SU-DHL-6 (cell line): Measurements from ENCODE around the gene RASAL1.

Source experiments
- H2AFZ ChIP-seq: fragments of 200-600 bp; sonication (generic); 2 replicates; pipeline ENCODE4 v1.6.1; 2014; ENCODE audit warnings: low read depth, mild to moderate bottlenecking, moderate library complexity, mixed read lengths, antibody characterized with exemption, low read length; ENCODE audit not compliant: severe bottlenecking
- H3F3A ChIP-seq: fragments of 200-600 bp; shearing (Covaris generic); 2 replicates; pipeline ENCODE4 v1.6.0; 2016; ENCODE audit warnings: antibody characterized with exemption, mild to moderate bottlenecking; ENCODE audit not compliant: insufficient read depth
- H3K27ac ChIP-seq: fragments of 200-600 bp; sonication (generic); 2 replicates; pipeline ENCODE4 v1.5.1; 2016; ENCODE audit warnings: low read depth, mild to moderate bottlenecking, low read length, moderate library complexity, mixed read lengths
- H3K27me3 ChIP-seq: fragments of 200-600 bp; sonication (generic), shearing (Covaris generic); 2 replicates; pipeline ENCODE4 v1.6.0; 2014; ENCODE audit warnings: mild to moderate bottlenecking, low read length
- H3K36me3 ChIP-seq: fragments of 200-600 bp; sonication (generic); 2 replicates; pipeline ENCODE4 v1.6.1; 2014; ENCODE audit warnings: mild to moderate bottlenecking, low read length, mixed read lengths
- H3K4me2 ChIP-seq: fragments of 300-600, 200-600 bp; shearing (Covaris generic), sonication (generic); 2 replicates; pipeline ENCODE4 v1.6.0; 2014; ENCODE audit warnings: low read length, low read depth, mild to moderate bottlenecking; ENCODE audit not compliant: poor library complexity, severe bottlenecking
- H3K4me3 ChIP-seq: fragments of 200-600 bp; sonication (generic); 2 replicates; pipeline ENCODE4 v1.5.1; 2014; ENCODE audit warnings: antibody characterized with exemption, low read length, mild to moderate bottlenecking, mixed read lengths; ENCODE audit not compliant: insufficient read depth, poor library complexity, severe bottlenecking
- H3K79me2 ChIP-seq: fragments of 200-600 bp; sonication (generic); 2 replicates; pipeline ENCODE4 v1.6.1; 2014; ENCODE audit warnings: mild to moderate bottlenecking, low read length, moderate library complexity; ENCODE audit not compliant: insufficient read depth
- H3K9ac ChIP-seq: fragments of 200-600 bp; sonication (generic); 2 replicates; pipeline ENCODE4 v1.7.0; 2014; ENCODE audit warnings: mild to moderate bottlenecking, low read length
- H3K9me2 ChIP-seq: fragments of 200-600 bp; sonication (generic); replicated peaks from 2 replicates; pipeline ENCODE4 v1.6.1; 2014; ENCODE audit warnings: low read length; ENCODE audit not compliant: insufficient read depth
- H3K9me3 ChIP-seq: fragments of 200-600 bp; sonication (generic); 2 replicates; pipeline ENCODE4 v1.6.1; 2014; ENCODE audit warnings: low read length, mixed read lengths; ENCODE audit not compliant: insufficient read depth
- H4K20me1 ChIP-seq: fragments of 200-600 bp; sonication (generic); 2 replicates; pipeline ENCODE4 v1.6.1; 2014; ENCODE audit warnings: low read depth, mild to moderate bottlenecking, antibody characterized with exemption, low read length, moderate library complexity, mixed read lengths
- EZH2phosphoT487 ChIP-seq: fragments of 200-600 bp; sonication (generic), shearing (Covaris generic); conservative IDR thresholded peaks from 2 replicates; pipeline ENCODE4 v1.6.1; 2018; ENCODE audit warnings: mild to moderate bottlenecking, antibody characterized with exemption, low read length, moderate library complexity, mixed read lengths
- TF ChIP-seq, protein P1 (sequence below): fragments of 200-600 bp; sonication (generic); IDR thresholded peaks from one replicate; pipeline ENCODE4 v1.5.1; 2017; ENCODE audit warnings: antibody characterized with exemption, mild to moderate bottlenecking, low read length, moderate library complexity; ENCODE audit not compliant: insufficient read depth, poor library complexity, severe bottlenecking

The RASAL1 gene

DNA sequence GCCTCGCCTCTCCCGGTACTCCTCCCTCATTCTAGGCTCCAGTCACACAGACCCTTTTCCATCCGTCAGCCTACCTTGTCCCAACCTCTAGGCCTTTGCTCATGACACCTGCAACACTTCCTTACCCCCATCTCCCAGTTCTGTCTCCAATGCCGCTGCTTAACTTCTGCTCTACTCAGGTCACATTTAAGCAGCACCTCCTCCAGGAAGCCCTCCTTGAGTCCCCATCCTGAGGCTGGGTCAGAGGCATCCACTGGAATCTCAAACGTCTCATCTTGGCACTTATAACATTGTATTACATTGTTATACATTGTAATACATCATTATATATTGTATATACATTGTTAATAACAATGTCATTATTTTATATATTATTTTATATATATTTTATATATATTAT is 32.8 kb downstream of the RASAL1 start:
- no peaks in the 10 kb centered on the region for H3K36me3 ChIP-seq
- H2AFZ ChIP-seq, result no peak overlapping the region
- no peaks in the 10 kb centered on the region for H4K20me1 ChIP-seq
- H3K9me3 ChIP-seq, result no peaks in the 10 kb centered on the region
- no peak overlapping the region; the same call in 1 of the 2 replicates for H3K9ac ChIP-seq
- H3K79me2 ChIP-seq, result peaks cover 4% of the 10 kb centered on the region; the same call in 1 of the 2 replicates
- H3K27ac ChIP-seq, result peak overlapping the region; percentile 74
- peak overlapping the region; percentile 18 for H3K4me2 ChIP-seq
- no peaks in the 10 kb centered on the region for H3K27me3 ChIP-seq
- H3K4me3 ChIP-seq, result no peak overlapping the region
- no peaks in the 10 kb centered on the region for H3K9me2 ChIP-seq
- H3F3A ChIP-seq, result peaks cover 57% of the 10 kb centered on the region
- TF ChIP-seq EZH2phosphoT487, result no peak
- TF ChIP-seq, protein P1, sequence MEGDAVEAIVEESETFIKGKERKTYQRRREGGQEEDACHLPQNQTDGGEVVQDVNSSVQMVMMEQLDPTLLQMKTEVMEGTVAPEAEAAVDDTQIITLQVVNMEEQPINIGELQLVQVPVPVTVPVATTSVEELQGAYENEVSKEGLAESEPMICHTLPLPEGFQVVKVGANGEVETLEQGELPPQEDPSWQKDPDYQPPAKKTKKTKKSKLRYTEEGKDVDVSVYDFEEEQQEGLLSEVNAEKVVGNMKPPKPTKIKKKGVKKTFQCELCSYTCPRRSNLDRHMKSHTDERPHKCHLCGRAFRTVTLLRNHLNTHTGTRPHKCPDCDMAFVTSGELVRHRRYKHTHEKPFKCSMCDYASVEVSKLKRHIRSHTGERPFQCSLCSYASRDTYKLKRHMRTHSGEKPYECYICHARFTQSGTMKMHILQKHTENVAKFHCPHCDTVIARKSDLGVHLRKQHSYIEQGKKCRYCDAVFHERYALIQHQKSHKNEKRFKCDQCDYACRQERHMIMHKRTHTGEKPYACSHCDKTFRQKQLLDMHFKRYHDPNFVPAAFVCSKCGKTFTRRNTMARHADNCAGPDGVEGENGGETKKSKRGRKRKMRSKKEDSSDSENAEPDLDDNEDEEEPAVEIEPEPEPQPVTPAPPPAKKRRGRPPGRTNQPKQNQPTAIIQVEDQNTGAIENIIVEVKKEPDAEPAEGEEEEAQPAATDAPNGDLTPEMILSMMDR, result no peak

DNA sequence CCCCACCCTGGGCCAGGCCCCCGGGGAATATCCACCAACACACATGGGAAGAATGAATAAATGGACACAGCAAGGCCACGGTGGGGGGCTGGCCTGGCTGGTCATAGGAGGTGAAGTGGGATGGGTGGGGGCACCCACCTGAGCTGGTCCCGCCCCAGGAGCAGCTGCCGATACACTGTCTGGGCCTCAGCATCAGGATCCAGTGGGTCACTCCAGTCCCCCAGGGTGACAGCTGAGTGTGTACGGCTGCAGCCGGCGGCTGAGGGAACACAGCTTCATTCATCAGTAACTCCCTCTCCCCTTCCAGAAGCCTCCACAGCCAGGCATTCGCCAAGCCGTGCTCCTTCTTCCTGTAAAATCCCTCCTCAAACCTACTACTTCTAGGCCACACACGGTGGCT is 33.8 kb downstream of the RASAL1 start:
- TF ChIP-seq, protein P1, result no peak
- TF ChIP-seq EZH2phosphoT487, result no peak
- H3K4me2 ChIP-seq, result no peak overlapping the region
- H4K20me1 ChIP-seq, result no peaks in the 10 kb centered on the region
- peak overlapping the region; percentile 74 for H3K27ac ChIP-seq
- H3K79me2 ChIP-seq, result peaks cover 4% of the 10 kb centered on the region; the same call in 1 of the 2 replicates
- no peaks in the 10 kb centered on the region for H3K9me2 ChIP-seq
- H3F3A ChIP-seq, result peaks cover 67% of the 10 kb centered on the region
- no peak overlapping the region for H2AFZ ChIP-seq
- H3K27me3 ChIP-seq, result no peaks in the 10 kb centered on the region
- H3K36me3 ChIP-seq, result no peaks in the 10 kb centered on the region
- no peaks in the 10 kb centered on the region for H3K9me3 ChIP-seq
- H3K4me3 ChIP-seq, result no peak overlapping the region
- no peak overlapping the region for H3K9ac ChIP-seq

DNA sequence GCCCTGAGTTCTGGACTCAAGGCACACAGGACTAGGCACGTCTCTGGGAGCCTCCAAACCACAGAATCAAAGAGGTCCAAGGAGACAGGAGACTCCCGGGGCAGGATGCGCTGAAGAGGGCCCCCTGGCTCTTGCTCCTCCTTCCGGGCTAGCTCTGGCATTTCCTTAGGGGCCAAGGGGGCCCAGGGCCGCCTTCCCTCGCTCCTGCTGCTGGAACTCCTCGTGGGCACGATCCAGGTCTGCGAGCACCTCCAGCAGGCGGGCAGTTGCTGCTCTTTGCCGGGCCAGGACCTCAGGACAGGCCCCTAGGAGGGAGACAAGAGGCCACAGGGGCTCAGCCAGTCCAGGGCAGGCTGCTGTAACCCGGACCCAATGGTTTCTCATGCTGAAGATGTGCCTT is 35.8 kb downstream of the RASAL1 start:
- Histone ChIP-seq H4K20me1 (no peaks in the 10 kb centered on the region), H3K27me3 (no peaks in the 10 kb centered on the region), H3K4me3 (no peak overlapping the region), H3K9me3 (no peaks in the 10 kb centered on the region), H3K9ac (no peak overlapping the region), H2AFZ (no peak overlapping the region), H3K27ac (peak overlapping the region; percentile 85), H3K36me3 (no peaks in the 10 kb centered on the region; the same call in 1 of the 2 replicates), H3K4me2 (no peak overlapping the region), H3K9me2 (no peaks in the 10 kb centered on the region), H3F3A (peaks cover 69% of the 10 kb centered on the region), H3K79me2 (peaks cover 3% of the 10 kb centered on the region; the same call in 1 of the 2 replicates)
- TF ChIP-seq, protein P1, result no peak
- TF ChIP-seq EZH2phosphoT487, result no peak
